T-helper 1 cell (primary cell): ENCODE measurements around the gene PTPRCAP.
"Not testable (repeated sequence)": the region's sequence is repeated elsewhere in the genome, so short reads cannot be mapped to it uniquely, and the experiment has no call there.

ENCODE experiments used
- DNase-seq, 5 donors: peaks; one replicate each; pipeline ENCODE4 v3.0.0-alpha.2; 2012 to 2020

Gene PTPRCAP

DNA sequence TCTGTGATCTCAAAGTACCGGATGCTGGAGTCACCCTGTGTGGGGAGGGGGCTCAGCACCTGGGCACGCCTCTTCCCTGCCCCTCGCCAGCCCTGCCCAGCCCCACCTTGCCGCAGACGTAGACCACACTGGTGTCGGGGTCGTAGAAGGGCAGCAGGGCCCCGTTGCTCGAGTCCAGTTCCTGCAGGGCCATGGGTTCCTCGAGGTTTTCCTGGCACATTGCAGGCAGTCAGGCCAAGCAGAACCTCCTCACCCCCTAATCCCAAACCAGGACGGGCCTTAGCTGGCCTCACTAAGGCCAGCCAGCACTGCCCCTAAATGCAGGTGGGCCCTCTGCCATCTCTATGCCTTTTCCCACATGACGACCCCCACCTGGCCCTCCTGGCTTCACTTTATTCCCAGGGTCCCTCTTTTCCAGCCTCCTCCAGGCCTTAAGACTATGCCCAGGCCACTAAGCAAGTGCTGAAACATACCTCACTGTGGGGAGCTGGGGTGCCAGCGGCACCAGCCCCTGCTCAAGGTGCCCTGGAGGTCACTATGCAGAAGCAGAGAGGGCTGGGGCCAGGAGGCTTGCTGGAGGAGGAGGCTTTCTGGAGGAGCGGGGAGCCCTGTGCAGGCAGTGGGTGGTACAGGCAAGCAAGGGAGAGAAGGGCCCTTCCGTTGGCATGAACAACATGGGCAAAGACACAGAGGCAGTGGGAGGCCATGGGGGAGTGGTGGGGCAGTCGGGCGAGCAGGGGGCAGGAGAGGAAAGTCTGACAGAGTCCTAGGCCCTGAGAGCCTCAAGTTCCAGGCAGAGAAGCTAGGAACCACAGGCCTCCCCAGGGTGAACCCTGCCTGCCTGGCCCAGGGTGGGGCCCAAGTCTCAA lies 3.0 kb upstream of the PTPRCAP start:
- DNase-seq = no peak

DNA sequence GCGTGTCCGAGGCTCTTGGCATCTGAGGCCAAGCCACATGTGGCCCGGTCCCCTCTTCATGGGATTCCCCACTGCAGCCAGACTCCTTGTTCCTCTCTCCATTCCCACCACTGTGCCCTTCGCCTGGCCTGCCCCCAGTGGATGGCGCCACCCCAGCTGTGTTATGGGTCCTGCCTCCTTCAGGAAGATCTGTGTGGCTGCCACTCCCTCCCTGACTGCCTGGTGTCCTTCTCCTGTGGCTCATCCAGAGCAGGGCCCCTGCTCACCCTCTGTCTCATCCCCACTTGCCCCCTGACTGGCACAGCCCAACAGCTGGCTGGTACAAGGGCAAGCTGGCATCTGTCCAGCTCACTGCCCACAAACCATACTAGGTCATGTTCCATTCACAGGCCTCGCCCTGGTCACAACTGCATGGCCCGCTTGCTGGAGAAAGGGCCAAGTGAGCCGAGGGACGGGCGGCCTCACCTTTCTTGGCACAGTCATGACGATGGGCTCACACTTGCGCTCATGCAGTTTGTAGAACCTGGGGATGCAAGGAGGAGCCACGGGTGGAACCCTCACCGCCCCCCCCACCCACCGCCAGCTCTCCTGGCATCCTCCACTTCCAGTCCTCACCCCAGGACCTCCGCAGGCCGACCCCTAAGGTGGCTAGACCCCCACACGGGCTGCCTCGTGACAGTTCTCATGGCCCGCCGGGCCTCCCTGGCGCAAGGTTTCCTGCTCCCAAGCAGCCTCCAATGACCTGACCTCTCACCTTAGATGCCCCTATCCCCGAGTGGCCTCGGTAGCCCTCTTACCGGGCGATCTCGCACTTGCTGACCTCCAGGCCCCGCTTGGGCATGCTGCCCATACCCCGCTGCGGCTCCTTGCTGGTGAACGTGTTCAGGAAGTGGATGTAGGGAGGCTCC lies 2.1 kb upstream of the PTPRCAP start:
- no peak for DNase-seq

DNA sequence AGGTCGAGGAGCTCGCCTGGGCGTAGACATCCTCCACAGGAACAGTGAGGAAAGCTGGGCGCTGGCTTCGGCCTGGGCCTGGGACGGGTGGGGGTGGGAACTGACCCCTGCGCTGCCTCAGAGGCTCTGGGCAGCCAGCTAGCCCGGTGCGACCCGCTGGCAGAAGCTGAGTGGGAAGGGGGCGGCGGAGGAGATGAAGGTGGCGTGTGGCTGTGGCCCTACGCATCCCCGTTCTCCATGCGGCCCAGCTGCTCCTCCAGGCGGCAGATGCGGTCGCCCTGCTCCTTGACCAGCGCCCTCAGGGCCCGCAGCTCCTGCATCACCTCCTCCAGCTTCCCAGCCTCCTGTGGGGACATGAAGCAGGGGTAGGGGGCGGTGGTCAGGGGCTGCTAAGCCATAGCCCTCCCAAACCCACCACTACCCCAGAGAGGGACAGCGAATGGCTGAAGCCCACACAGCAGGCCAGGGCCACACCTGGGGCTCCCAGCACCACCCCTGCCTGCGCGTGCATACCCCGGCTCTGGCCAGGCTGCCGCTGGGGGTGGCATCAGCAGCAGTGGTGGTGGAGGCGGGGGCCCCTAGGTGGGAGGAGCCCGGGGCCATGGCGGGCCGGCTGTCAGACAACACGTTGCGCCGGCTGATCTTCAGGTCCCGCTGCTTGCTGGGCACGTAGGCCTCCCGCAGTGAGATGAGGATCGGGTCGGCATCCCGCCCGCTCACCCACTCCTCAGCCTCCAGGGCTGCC lies 848 bp upstream of the PTPRCAP start:
- DNase-seq = peak; percentile 63 to 85 (median 75)

DNA sequence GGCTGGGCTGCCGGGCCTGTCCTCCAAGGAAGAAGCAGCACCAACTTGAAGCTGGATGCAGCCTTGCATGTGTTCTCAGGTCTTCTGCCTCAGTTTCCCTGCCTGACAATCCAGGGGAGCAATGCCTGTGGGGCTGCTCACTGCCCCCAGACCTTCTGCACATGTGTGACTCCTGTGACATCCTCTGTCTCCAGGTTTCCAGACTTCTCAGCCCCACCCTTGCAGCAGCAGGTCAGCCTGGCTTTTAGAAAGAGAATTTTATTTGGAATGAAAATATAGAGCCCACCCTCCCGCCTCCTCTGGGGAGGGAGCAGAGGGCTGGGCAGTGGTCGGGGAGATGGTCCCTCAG lies 301 bp upstream of the PTPRCAP start:
- no peak for DNase-seq

DNA sequence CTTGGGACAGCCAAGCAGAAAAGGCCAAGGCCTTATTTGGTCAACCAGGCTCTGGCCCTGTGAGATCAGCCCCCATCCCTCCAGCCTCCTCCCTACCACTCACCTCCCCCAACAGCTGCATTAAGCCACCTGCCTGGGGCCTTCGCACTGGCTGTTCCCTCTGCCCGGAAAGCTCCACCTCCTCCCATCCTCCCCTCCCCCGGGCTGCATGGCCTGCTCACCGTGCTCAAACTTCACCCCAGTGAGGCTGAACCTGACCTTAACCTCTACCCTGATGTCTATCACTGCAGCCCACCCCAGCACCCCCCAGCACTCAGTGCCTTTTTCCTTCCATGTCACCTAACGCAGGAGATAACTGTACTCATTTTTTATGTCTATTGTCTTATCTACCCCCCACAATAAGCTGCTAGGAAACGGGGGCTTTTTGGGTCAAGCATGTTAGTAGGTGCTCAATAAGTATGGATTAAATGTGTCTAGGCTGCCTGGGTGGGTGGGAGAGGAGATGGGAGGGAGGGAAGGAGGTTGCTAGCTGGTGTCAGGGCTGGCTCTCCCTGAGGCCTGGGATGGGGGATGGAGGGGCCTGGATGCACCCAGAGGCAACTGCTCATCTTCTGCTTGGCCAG lies 912 bp downstream of the PTPRCAP start:
- DNase-seq = peak in 3 of 5 donors; percentile 47 to 84 (median 50)

DNA sequence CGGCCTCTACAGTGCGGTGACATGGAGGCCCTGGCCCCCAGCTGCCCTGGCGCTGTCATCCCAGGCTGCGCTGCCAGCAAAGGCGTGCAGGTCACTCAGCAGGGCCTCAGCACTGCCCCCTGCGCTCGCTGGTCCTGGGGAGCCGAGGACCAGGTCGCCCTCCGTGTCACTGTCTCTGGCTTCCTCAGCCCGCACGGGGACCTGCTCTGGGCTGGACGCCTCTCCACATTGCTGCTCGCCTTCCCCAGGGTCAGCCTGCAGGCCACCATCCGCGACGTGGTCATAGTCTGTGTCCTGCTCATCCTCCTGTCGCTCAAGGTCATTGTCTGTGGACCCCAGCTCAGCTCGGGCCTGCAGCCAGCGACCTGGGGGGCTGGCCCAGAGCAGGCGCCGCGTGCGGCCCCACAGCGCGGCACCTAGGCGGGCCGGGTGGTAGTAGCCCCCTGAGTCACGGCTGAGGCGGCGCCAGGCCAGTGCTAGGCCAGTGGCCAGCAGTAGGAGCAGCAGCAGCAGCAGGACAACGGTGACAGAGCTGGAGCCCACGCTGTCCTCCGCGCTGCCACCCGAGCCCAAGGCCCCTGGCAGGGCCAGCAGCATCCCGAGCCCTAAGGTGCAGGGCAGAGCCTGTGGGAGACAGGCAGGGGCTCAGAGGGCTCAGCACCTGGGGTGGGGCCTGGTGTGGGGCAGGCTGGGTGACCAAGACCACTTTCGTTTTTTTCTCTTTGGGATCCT lies 1.6 kb downstream of the PTPRCAP start:
- no peak for DNase-seq

DNA sequence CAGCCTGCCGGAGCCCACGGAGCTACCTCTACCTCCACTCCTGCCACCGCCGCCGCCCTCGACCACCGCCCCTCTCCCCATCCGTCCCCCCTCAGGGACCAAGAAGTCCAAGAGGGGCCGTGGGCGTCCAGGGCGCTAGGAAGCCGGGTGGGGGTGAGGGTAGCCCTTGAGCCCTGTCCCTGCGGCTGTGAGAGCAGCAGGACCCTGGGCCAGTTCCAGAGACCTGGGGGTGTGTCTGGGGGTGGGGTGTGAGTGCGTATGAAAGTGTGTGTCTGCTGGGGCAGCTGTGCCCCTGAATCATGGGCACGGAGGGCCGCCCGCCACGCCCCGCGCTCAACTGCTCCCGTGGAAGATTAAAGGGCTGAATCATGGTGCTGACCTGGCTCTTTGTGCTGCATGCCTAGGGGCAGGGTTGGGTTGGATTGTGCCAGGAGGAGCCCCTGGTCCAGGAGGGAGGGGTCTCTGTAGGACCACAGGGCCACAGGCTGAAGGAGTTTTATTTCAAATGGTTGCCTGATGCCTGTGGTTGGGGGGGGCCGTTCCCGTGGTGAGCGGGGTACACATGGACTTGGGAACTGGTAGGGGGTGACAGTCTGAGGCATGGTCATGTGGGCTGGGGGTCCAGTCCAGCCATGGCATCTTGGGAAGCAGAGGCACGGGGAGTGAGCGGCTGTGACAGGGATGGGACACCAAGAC lies 2.3 kb downstream of the PTPRCAP start:
- DNase-seq = no peak

DNA sequence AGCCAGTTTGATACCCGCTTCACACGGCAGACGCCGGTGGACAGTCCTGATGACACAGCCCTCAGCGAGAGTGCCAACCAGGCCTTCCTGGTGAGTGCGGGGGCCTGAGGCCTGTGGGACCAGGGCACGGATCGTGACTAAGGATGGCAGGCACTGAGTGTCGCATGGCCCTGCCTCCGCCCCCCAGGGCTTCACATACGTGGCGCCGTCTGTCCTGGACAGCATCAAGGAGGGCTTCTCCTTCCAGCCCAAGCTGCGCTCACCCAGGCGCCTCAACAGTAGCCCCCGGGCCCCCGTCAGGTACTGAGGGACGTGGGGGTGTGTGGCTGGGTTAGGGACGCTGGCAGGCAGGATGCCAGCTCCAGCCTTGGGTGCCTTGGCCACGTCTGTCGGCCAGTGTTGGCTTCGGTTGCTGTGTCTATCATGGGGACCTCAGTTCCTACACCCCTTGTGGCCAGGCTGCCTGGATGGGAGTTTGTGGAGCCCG lies 3.0 kb downstream of the PTPRCAP start:
- no peak for DNase-seq

DNA sequence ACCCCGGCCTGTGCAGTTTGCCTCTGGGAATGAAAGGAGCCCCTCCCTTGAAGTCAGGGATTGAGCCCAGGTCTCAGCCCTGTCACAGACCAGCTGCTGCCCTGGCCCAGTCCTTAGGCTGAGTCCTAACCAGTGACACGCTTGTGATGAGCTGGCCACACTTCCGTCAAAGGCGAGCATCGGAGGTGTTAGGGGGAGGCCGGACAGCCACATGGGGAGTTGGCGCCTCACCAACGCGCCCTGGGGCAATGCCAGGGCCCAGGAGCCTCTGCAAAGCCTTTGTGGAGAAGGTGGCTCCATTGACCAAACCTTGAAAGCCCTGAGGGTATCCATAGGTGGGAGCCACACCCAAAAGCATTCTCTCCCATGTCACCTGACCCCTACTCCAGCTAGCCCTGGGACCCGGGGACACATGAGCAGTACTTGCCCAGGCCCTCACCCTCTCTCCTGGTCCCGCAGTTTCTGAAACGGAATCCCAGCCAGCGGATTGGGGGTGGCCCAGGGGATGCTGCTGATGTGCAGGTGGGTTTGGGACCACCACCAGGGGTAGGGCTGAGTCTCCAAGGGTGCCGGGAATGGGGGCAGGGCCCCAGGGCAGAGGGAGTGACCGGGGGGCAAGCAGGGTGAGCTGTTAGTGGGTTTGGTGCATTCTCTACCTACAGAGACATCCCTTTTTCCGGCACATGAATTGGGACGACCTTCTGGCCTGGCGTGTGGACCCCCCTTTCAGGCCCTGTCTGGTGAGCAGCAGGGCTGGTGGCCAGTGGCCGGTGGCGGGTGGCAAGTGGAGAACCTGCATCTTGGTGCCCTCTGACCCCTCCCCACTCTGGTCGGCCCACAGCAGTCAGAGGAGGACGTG lies 3.7 kb downstream of the PTPRCAP start:
- DNase-seq = no peak

DNA sequence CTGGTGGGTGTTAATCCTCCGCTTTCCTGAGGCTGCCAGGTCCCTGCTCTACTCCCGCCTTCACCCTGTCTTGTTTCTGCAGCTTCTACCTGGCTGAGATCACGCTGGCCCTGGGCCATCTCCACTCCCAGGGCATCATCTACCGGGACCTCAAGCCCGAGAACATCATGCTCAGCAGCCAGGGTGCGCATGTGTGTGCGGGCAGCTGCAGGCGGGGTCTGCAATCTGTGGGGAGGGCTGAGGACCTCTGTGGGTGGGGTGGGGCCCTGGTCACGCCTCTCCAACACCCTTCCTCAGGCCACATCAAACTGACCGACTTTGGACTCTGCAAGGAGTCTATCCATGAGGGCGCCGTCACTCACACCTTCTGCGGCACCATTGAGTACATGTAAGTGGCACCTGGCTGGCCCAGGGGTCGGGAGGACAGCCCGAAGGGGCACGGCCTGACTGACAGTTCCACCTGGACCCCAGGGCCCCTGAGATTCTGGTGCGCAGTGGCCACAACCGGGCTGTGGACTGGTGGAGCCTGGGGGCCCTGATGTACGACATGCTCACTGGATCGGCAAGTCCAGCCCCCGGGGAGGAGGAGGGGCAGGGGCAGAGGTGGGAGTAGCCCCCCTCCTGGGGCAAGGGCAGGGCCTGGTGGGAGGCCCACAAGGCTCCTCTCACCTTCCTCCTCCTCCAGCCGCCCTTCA lies 4.7 kb downstream of the PTPRCAP start:
- no peak for DNase-seq

DNA sequence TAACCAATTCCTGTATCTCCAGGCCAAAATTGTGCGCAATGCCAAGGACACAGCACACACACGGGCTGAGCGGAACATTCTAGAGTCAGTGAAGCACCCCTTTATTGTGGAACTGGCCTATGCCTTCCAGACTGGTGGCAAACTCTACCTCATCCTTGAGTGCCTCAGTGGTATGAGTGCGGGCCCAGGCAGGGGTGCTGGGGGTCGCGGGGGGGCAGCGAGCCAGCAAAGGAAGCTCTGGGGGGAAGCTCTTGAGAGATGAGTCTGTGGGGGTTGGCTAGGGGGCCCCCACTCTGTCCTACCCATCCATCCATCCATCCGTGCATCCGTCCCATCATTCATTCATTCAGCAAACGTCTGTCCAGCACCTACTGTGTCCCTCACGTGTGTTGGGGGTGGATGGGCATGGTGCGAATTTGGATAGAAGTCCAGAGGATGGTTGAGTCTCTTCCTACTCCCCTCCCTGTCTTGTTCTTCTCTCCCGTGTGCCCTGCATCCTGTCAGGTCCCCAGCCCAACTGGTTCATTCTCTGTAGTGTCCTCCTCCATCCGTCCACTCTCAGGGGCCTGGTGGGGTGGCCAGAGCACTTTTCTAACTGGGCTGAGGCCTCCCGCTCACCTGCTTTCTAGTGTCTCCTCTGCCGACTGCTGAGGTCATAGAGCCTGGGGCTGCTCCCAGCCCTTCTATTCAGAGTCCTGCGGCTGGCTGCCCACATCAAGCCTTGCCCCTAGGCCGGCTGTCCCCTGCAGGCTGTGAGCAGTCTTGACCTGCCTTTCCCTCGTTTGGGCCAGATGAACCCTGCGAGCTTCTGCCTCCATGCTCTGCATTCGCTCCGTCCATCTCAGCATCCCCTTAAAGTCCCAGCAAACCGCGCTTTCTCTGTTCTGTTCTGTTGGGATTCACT lies 5.9 kb downstream of the PTPRCAP start:
- DNase-seq = no peak

DNA sequence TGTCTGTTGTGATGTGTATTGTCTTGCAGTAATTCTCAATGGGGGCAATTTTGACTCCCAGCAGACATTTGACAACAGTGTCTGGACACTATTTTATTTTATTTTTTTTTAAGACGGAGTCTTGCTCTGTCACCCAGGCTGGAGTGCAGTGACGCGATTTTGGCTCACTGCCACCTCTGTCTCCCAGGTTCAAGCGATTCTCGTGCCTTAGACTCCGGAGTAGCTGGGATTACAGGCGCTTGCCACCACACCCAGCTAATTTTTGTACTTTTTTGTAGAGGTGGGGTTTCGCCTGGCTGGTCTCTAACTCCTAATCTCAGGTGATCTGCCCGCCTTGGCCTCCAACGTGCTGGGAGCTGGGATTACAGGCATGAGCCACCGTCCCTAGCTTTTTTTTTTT lies 7.8 kb downstream of the PTPRCAP start:
- DNase-seq = no peak

DNA sequence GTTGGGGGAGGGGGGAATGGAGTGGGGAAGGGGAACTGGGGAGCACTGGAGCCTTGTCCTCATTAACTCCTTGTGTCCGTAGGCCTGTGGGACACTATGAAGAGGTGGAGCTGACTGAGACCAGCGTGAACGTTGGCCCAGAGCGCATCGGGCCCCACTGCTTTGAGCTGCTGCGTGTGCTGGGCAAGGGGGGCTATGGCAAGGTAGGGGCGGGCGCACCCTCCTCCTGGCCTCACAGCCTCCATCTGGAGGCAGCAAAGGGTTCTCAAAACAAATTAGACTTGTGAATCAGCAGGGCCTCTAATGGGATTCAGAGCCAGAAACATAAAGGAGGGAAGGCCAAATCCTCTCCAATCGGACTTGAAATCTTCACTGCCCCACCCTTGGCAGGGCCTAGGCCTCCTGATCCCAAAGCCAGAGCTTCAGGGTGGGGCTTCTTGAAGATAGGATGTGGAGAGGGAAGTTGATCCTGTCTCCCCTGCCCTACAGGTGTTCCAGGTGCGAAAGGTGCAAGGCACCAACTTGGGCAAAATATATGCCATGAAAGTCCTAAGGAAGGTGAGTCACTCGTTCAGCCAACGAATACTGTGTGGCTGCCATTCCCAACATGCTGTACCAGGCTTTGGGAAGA lies 8.3 kb downstream of the PTPRCAP start:
- DNase-seq = no peak

DNA sequence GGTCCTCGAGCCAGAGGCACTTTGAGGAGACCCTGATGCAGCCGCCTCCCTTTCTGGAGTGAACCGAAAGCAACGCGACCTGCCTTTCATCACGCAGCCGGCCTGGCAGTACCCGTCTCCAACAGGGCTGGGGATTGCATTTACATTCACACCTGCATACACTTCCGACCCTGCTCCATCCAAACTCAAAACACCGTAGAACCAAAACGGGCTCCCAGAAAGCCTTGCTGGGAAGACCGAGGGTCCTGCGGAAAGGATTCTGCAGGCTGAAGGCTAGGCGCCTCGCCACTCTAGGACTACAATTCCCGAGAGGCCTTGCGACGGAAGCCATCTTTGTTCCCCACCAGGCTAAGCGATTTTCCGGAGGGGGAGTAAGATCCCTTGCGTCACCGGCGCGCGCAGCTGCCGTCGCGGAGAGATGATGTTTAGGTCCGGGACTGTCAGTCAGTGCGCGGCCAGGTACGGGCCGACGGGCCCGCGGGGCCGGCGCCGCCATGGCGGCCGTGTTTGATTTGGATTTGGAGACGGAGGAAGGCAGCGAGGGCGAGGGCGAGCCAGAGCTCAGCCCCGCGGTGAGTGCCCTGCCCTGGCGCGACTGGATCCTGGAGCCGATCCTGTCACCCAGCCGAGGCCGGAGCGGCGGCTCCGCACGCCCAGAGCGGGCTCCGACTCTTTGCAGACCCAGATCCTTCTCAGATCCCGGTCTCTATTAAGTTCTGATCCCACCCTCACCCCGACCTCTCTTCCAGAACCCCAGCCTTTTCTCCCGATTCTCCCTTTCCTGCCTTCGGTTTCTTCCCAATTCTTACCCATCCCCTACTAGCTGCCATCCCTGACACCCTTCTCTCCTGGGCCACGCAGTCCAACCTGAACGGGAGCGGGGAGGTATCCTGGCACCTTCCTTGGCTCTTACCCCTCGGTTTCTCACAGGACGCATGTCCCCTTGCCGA lies 9.2 kb downstream of the PTPRCAP start, which contains the start of gene RPS6KB2:
Gene RPS6KB2, plus strand, starts transcription at position 443 of the 950 bp plus-strand sequence. Its CDS starts 52 bp downstream, at position 495.
- DNase-seq = peak; percentile 96 to 99 (median 97)

DNA sequence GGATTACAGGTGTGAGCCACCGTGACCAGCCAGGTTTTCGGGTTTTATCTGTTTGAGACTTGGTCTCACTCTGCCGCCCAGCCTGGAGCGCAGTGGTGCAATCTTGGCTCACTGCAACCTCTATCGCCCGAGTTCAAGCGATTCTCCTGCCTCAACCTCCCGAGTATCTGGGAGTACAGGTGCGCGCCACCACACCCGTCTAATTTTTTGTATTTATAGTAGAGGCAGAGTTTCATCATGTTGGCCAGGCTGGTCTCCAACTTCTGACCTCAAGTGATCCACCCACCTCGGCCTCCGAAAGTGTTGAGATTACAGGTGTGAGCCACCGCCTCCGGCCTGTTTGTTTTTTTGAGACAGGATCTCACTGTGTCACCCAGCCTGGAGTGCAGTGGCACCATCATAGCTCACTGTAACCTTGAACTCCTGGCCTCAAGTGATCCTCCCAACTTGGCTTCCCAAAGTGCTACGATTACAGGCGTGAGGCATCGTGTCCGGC lies 10.1 kb downstream of the PTPRCAP start:
- DNase-seq = not testable (repeated sequence)
